Gastroesophageal sphincter (tissue), 3 donors: Measurements from ENCODE around the gene CCDC40.

Experiments used
- POLR2A ChIP-seq, 2 donors: fragments of 450-650 bp; IDR thresholded peaks; one replicate each; pipeline ENCODE4 v1.6.1; 2017; ENCODE audit warnings: antibody characterized with exemption in 2 of 2, mild to moderate bottlenecking in 2 of 2, moderate library complexity in 1 of 2
- TF ChIP-seq, protein P1 (sequence below), 4 experiments: fragments of 200-600 bp in 2 of 4; fragments of 450-650 bp in 2 of 4; sonication (generic) in 1 of 4; IDR thresholded peaks; one replicate each; pipeline ENCODE4 v1.5.1; 2017 to 2019; ENCODE audit warnings: antibody characterized with exemption in 4 of 4, mild to moderate bottlenecking in 2 of 4, moderate library complexity in 2 of 4

DNA sequence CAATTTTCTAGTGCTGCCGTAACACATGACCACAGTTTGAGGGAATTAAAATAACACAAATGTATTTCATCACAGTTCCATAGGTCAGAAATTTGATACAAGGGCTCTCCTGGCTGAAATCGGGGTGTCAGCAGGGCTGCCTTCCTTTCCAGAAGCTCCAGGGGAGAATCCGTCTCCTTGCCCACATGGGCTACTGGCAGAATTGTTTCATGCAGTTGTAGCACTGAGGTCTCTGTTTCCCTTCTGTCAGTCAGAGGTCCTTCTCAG, 89.9 kb downstream of the CCDC40 start:
- TF ChIP-seq, protein P1, sequence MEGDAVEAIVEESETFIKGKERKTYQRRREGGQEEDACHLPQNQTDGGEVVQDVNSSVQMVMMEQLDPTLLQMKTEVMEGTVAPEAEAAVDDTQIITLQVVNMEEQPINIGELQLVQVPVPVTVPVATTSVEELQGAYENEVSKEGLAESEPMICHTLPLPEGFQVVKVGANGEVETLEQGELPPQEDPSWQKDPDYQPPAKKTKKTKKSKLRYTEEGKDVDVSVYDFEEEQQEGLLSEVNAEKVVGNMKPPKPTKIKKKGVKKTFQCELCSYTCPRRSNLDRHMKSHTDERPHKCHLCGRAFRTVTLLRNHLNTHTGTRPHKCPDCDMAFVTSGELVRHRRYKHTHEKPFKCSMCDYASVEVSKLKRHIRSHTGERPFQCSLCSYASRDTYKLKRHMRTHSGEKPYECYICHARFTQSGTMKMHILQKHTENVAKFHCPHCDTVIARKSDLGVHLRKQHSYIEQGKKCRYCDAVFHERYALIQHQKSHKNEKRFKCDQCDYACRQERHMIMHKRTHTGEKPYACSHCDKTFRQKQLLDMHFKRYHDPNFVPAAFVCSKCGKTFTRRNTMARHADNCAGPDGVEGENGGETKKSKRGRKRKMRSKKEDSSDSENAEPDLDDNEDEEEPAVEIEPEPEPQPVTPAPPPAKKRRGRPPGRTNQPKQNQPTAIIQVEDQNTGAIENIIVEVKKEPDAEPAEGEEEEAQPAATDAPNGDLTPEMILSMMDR (IDR thresholded peaks at IDR 0.05): no peak
- no peak for TF ChIP-seq POLR2A (IDR thresholded peaks at IDR 0.05)
